SH-SY5Y (cell line): ENCODE results near the gene NUCKS1.

Source experiments
- GATA2 ChIP-seq: IDR thresholded peaks from 2 replicates; pipeline ENCODE4 v1.6.1; 2011; ENCODE audit warnings: mild to moderate bottlenecking, low read depth, low read length
- GATA3 ChIP-seq: IDR thresholded peaks from 2 replicates; pipeline ENCODE4 v1.6.1; 2011; ENCODE audit warnings: low read depth, mild to moderate bottlenecking, low read length, moderate library complexity

NUCKS1 gene

DNA sequence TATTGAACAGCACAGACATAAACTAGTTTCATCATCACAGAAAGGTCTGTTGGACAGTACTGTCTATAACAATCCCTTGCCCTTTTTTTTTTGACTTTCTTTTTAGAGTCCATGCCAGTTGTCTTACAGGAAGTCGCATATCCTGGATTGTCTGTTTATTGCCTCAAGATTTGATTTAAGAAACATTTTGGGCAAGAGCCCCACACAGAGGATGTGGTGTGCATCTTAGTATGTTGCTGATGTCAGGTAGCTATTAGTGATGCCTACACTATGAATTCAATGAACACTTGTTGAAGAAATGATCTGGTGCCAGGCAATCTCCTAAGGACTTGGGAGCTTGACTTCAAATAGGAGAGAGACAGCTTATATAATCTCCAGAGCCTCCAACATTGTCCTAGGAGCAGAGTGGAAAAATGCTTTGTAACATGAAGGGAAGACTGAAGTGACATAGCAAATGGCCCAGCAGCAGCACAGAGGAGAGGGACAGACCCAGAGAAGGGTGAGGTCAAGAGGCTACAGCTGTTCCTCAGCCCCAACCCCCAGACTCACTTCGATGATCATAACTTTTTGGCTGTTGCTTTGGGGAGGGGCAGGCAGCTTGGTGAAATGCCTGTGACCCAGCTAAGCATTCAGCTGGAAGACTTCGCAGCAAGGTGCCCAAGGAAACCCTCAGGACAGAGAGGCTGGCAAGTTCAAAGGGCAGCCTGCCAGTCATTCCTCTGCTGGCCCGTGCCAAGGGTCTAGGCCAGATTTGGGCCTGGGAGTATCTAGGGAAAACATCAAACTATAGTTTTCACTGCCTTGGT is 32.8 kb upstream of the NUCKS1 start:
- TF ChIP-seq GATA3 = no peak
- TF ChIP-seq GATA2 = no peak

DNA sequence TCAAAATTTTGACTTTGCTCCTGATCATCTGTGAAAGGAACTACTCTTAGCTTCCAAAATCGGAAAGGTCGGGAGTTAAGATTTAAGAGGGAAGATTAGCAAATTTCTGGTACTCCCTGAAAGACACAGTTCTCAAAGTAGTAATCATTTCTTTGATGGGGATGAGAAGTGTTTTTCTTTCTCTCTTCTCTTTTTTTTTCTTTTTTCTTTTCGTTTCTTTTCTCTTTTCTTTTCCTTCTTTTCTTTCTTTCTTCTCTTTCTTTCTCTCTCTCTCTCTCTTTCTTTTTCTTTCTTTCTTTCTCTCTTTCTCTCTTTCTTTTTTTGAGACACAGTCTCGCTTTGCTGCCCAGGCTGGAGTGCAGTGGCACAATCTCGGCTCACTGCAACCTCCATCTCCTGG is 30.4 kb upstream of the NUCKS1 start:
- TF ChIP-seq GATA3 (no peak), GATA2 (no peak)

DNA sequence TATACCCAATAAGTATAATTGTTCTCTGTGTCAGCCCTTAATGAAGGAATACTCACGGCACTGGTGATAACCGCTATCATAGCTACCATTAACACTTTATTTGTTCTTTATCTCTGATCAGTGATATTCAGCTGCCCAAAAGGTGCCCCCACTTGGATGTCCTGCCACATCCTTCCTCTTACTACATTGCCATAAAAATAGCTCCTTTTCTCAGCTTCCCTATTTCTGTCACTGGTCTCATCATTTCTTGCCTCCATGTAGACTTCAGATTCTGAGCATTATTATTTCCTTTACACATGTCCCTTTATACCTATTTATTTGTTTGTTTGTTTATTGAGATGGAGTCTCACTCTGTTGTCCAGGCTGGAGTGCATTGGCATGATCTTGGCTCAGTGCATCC is 28.0 kb upstream of the NUCKS1 start:
- TF ChIP-seq GATA3 (no peak), GATA2 (no peak)

DNA sequence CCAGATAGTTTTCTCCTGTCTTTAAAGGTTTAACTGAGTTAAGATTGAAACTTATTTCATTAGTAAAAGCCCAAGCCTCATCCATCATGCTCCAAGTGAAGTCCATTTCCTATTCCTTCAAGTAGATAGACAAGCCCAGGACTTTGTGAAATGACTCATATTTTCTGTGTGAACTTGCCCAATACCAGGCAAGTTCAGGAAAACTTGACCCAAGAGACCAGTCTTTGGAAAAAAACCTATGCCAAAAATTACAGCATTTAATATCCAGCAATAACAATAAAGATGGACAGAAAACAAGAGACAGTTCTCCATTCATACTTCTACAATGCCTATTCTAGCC is 25.7 kb upstream of the NUCKS1 start:
- TF ChIP-seq GATA3 (no peak), GATA2 (no peak)

DNA sequence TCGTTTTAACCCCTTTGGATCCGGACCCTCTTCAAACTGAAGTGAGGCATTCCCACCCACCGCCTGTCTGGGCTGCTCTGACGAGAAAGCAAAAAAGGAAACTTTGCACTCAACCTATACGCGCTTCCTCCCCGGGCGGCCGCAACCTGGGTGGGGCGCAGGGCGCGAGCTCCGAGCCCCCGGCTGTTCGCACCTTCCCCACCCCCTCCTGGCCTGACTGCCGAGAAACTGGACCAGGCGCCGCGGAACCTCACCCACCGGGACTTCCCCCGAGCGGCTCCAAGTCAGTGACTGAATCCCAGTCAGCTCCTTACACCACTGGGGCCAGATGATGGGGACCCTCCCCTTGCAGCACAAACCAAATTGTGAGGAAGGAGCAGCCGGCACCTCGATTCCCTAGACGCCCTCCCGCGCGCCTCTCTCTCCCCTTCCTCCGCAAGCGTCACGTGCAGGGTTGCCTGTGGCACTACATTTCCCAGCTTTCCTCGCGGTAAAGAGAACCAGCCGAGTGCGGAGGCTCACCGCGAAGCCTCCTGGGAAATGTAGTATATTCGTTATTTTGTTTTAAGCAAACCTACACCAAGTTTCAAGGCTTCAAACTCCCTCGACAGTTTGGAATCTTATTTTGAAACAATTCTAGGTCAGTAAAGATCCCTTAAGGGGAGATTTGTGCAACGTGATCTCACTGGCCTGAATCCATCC is 25.2 kb upstream of the NUCKS1 start, which contains the start of gene RAB29:
Gene RAB29 (minus strand): TSS at position 468 of the 702 bp plus-strand sequence. CDS start 526 bp downstream, outside the sequence.
- TF ChIP-seq GATA3 (no peak), GATA2 (no peak)

DNA sequence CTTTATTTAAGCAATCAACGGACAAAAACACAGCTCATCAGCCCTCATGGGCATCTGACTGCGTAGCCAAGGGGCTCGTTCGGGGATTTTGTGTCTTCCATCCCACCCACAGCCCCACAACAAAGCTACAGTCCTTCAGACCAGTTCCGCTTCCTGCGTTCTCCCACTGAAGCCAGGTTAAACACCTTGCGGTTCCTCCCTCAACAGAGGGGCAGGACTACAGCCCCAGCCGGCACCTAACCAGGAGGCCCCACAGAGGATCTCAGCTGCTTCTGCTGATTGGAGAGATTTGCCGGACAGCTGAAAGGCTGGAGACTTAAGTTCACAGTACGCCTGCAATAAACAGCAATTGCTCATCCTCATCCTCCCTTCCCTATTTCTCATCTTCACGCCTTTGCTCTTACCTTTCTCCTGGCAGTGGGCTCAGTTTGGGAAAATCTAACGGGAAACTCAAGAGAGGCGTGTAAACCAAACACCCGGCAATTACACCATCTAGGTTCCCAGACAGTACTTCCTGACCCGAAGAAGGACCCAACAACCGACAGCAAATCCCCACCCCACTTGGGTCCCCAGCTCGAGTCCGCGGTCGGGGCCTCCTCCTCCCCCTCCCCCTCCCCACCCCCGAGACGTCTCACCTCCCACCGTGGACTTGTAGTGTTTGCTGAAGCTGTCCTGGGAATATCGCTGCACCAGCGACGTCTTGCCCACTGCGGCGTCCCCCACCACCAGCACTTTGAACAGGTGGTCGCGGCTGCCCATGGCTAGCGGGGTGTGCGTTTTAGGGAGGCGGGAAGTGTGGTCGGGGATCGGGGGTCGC is 24.4 kb upstream of the NUCKS1 start:
- TF ChIP-seq GATA2 (no peak), GATA3 (no peak)

DNA sequence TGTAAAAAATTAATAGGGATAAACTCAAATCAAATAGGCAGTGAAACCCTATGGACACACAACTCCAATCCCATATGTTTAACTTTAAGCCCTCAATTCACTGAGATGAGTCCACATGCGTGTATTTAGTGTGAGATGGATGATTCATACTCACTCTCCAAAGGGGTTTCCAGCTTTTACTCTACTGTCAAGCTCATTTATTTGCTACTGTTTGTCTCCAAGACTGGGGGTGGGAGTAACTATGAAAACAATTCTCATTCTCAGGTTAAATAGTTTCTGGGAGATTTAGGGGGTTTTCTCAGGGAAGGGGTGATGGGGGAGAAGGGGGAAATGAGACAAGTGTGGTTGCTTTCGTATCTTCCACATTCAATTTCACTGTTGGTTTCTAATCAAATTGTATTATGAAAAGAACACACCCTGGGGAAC is 22.6 kb upstream of the NUCKS1 start:
- TF ChIP-seq GATA2 = no peak
- no peak for TF ChIP-seq GATA3

DNA sequence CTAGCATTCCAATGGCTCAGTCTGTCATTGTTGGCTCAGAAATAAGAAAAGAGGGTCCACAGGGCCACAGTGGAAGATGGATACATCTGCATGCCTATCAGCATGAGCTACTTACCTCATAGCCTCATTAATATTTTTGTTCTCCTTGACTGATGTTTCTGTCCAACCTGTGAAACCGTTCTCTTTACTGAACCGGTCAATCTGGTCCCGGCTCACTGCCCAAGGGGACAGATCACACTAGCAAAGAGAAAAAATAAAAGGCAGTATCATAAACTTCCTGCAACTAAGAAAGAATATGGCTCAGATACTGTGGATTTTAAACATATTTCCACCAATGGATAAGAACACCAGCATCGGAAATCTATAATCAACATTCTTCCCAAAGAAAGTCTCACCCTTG is 20.6 kb upstream of the NUCKS1 start:
- TF ChIP-seq GATA2 = no peak
- no peak for TF ChIP-seq GATA3

DNA sequence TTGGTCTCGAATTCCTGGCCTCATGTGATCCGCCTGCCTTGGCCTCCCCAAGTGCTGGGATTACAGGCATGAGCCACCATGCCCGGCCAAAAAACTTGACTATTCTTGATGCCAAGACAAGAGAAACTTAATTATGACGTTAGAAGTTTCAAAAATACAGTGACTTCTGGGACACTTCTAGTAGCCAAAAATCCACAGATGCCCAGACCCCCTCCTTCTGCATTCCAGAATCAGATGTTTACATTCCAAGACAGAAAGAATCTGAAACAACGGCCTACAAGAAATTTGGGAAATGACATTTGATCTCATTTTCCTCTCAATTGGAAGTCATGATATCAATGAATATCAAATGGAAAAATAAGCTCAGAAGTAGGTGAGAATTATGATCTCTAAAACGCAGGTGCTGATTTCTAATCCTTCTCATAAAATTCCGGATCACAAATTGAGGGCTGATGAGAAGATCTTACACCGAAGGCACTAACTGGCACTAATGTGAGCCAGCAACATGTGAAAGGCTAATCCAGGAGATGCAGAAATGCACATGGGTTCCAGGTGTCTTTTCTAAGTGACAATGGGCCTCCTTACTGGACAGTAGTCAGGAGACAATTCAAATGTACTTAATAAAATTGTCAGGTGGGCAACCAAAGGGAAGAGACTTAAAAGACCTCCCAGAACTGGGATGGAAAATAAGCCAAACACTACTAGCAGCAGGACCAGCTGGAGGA is 19.8 kb upstream of the NUCKS1 start:
- TF ChIP-seq GATA3 = no peak
- TF ChIP-seq GATA2 = no peak

DNA sequence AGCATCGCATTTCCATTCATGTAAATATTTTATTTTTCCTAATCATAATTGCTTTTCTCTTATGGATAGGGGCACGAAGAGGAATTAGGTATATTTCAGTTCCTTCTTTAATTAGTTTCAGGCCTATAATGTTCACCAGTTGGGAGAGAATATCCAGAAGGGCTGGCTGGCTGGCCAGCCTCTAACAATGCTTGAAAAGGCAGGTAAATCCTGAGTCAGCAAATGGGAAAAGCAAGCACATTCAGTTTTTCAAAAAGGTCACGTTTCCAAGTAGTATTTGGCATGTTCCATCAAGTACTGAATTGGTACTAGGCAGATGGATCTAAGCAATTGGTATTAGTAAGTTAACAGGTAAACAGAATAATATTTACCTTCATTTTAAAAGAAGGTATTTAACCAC is 17.3 kb upstream of the NUCKS1 start:
- TF ChIP-seq GATA3 (no peak), GATA2 (no peak)

DNA sequence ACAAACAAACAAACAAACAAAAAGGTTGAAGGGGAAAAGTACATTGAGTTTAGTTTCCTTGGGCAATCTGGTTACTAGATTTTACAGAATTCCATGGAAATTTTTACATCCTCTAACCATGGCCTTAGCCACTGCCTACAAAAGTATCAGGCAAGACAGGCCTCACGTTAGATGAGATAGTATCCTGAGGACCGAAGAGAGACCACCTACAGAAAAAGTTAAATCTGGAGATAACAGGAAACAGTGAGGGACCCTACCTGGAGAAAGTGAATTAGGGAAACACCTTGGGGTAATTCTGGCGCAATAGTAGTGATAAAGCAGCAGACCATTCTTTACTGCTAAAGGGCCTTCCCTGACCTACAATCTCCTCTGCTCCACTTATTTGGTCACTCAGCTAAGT is 16.6 kb upstream of the NUCKS1 start:
- TF ChIP-seq GATA2 (no peak), GATA3 (no peak)

DNA sequence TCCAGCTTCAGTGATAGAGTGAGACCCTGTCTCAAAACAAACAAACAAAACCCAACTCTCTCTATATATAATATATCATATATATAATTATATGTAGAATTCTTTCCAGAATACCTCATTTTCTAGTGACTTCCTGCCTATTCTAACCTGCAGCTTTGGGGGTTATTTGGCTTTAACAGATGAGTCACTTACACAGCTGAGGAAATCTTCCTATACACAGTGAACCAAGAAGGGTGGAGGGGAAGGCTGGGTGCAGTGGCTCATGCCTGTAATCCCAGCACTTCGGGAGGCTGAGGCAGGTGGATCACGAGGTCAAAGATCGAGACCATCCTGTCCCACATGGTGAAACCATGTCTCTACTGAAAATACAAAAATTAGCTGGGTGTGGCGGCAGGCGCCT is 16.1 kb upstream of the NUCKS1 start:
- TF ChIP-seq GATA2 = no peak
- no peak for TF ChIP-seq GATA3

DNA sequence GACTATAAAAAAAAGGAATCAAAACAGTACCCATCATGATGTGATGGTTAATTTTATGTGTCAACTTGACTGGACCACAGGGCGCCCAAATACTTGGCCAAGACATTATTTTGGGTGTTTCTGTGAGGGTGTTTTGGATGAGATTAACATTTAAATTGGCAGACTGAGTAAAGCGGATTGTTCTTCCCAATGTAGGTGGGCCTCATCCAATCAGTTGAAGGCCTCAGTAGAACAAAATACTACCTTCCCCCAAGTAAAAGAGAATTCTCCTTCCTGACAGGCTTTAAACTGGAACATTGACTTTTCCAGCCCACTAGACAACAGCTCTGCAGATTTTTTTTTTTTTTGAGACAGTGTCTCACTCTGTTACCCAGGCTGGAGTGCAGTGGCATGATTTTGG is 14.6 kb upstream of the NUCKS1 start:
- no peak for TF ChIP-seq GATA3
- no peak for TF ChIP-seq GATA2

DNA sequence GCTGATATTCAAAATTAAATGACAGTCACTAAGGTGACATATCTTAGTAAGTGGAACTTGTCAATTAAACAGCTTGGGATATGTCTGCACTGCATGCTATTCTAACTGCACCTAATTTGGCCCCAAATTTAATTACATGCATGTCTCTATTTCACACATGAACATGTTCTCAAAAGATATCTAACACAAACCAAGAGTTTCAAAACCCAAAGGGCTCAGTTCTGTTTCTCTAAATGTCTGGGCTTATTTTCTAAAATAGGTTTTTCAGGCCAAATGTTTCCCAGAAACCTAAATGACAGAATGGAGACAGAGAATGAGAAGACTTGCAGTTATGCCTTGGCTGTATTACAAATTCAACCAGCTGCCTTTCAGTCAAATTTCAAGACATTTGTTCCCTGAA is 14.0 kb upstream of the NUCKS1 start:
- no peak for TF ChIP-seq GATA3
- no peak for TF ChIP-seq GATA2
